LNCaP clone FGC (cell line): ENCODE results near the gene CYP26B1.
"Not testable (repeated sequence)": the region's sequence is repeated elsewhere in the genome, so short reads cannot be mapped to it uniquely, and the experiment has no call there.

Source experiments
- DNase-seq: peaks from one replicate; pipeline ENCODE4 v3.0.0-alpha.2; 2011; ENCODE audit warnings: low read depth
- H3K4me3 ChIP-seq: 2 replicates; pipeline ENCODE4 v1.5.1; 2011; ENCODE audit warnings: mild to moderate bottlenecking, low read depth, low read length, control low read depth
- TF ChIP-seq, protein P1 (sequence below): IDR thresholded peaks from 2 replicates; pipeline ENCODE4 v1.5.1; 2012; ENCODE audit warnings: mild to moderate bottlenecking; ENCODE audit not compliant: control insufficient read depth, insufficient read depth; ENCODE audit errors: extremely low read depth

Gene CYP26B1

DNA sequence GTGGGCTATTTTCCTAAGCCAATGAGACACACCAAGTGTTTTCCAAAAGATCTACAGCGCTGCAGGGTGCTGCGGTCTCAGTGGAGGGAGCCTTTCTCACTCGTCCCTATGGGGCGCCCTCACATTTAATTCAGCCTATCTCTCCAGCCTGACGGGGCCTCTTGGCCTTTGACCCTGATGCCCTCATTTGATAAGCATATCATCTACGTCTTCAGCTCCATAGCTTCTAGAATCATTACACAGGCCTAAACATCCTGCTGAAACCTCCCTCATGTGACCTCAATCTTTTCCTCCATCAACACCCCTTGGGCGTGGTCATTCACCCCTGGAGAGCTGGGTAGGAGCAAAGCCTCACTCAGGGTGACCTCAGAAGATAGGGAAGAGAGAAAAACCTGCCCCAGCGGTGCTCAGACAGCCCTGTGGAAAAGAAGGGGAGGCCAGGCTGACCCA, 57.4 kb downstream of the CYP26B1 start:
- DNase-seq = no peak
- TF ChIP-seq, protein P1, sequence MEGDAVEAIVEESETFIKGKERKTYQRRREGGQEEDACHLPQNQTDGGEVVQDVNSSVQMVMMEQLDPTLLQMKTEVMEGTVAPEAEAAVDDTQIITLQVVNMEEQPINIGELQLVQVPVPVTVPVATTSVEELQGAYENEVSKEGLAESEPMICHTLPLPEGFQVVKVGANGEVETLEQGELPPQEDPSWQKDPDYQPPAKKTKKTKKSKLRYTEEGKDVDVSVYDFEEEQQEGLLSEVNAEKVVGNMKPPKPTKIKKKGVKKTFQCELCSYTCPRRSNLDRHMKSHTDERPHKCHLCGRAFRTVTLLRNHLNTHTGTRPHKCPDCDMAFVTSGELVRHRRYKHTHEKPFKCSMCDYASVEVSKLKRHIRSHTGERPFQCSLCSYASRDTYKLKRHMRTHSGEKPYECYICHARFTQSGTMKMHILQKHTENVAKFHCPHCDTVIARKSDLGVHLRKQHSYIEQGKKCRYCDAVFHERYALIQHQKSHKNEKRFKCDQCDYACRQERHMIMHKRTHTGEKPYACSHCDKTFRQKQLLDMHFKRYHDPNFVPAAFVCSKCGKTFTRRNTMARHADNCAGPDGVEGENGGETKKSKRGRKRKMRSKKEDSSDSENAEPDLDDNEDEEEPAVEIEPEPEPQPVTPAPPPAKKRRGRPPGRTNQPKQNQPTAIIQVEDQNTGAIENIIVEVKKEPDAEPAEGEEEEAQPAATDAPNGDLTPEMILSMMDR = no peak
- H3K4me3 ChIP-seq = no peak overlapping the region

DNA sequence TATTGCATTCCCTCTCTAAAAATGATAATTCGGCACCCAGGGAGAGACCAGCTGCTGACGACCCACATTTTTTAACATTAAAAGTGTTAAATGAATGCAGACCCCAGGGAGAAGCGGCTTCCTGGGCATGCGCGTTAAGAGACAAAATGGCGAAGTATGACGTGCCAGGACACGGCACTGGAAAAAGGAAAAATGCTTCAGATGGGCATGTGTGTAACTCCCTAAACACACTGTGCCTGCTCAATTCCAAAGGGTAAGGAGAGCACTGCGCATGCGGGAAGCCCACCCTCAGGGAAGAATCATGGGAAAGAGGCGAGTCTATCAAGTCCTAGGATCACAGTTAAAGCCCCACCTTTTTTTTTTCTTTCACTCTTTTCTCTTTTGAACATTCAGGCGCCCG, 58.1 kb downstream of the CYP26B1 start:
- TF ChIP-seq, protein P1 = no peak
- DNase-seq = no peak
- H3K4me3 ChIP-seq = no peak overlapping the region

DNA sequence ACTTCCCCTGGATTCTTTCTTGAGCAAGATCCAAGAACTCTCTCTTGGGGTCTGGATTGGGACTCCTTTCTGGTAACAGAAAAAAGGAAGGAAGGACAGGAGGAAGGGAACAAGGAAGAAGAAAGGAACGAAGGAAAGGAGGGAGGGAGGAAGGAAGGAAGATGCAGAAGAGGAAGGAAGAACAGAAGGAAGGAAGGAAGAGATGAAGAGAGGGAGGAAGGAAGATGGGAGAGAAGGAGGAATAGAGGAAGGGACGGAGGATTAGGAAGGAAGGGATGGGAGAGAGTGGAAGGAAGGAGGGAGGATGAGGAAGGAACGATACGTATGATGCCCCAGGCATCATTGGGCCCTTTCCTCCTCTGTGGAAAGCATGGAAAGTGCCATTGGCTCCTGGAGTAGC, 58.6 kb downstream of the CYP26B1 start:
- no peak overlapping the region for H3K4me3 ChIP-seq
- TF ChIP-seq, protein P1 = no peak
- no peak for DNase-seq

DNA sequence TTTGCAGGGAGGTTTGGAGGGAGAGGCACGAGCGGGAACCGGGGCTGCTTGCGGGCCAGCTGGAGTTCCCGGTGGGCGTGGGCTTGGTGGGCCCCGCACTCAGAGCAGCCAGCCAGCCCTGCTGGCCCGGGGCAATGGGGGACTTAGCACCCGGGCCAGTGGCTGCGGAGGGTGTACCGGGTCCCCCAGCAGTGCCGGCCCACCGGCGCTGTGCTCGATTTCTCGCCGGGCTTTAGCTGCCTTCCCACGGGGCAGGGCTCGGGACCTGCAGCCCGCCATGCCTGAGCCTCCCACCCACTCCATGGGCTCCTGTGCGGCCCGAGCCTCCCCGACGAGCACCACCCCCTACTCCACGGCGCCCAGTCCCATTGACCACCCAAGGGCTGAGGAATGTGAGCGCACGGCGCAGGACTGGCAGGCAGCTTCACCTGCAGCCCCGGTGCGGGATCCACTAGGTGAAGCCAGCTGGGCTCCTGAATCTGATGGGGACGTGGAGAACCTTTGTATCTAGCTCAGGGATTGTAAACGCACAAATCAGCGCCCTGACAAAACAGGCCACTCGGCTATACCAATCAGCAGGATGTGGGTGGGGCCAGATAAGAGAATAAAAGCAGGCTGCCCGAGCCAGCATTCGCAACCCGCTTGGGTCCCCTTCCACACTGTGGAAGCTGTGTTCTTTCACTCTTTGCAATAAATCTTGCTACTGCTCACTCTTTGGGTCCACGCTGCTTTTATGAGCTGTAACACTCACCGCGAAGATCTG, 60.6 kb downstream of the CYP26B1 start:
- H3K4me3 ChIP-seq, DNase-seq: not testable (repeated sequence)

DNA sequence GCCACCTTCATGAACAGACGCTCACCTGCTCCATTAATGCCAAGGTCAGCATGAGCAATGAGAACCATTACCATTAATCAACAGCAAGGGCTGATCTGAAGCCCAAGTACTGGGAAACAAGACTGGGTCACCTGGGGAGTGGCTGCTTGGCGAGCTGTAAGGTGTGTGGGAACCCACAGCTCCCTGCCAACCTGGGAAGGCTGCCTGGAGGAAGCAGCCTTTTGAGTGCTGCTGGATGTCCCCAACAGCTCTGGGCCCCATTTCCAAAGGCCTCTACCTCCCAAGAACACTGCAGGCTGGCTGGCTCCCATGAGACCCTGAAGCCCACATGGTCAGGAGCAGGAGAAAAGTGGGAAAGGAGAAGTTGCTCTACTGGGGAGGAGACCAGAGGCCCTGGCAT, 62.1 kb downstream of the CYP26B1 start:
- DNase-seq = no peak
- TF ChIP-seq, protein P1 = no peak
- H3K4me3 ChIP-seq = no peak overlapping the region

DNA sequence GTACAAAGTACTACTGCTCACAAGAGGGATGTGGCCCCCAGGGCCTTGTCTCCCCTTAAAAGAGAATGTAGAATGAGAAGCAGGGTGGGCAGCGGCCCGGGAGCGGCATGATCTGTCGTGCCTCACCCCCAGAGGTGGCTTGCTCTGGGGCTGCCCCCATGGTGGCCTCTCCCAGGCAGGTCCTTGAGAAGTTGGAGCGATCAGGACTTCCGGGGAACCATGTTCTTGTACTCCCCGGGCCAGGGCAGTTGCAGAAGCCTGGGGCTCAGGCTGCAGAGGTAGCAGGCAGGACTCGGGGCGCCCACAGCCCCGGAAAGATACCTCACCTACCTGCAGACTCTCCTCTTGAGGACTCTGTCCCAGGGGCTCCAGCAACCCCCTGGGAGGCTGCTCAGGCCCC, 62.6 kb downstream of the CYP26B1 start:
- TF ChIP-seq, protein P1 = no peak
- DNase-seq = no peak
- H3K4me3 ChIP-seq = no peak overlapping the region

DNA sequence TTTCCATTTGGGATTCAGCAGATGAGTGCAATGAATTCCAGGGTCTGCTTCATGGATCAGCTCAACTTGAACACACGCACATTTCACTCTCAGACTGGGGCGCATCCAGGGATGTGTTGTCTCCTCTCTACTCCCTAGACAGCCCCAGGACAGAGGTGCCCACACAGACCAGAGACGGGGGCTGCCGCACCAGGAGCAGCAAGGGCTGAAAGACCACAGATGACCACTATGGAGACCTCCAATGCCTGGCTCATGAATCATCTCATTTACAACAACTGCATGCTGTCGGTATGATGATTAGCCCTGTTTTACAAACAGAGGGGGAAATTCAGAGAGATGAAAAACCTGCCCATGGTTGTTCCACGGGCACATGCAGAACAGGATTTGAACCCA, 63.1 kb downstream of the CYP26B1 start:
- H3K4me3 ChIP-seq = no peak overlapping the region
- no peak for DNase-seq
- TF ChIP-seq, protein P1 = no peak
